NB4 (cell line): ENCODE results near the gene ASGR2.
"Not testable (repeated sequence)": the region's sequence is repeated elsewhere in the genome, so short reads cannot be mapped to it uniquely, and the experiment has no call there.

Experiments
- DNase-seq: peaks from one replicate; pipeline ENCODE4 v3.0.0; 2010; ENCODE audit warnings: low read depth
- H3K4me3 ChIP-seq: one replicate; pipeline ENCODE4 v1.5.1; 2011; ENCODE audit warnings: mild to moderate bottlenecking, low read depth, low read length, moderate library complexity
- MYC ChIP-seq: IDR thresholded peaks from 2 replicates; pipeline ENCODE4 v1.6.1; 2011; ENCODE audit warnings: low read depth, low read length
- POLR2A ChIP-seq: IDR thresholded peaks from 2 replicates; pipeline ENCODE4 v1.6.1; 2011; ENCODE audit warnings: mild to moderate bottlenecking; ENCODE audit not compliant: insufficient read length; ENCODE audit errors: extremely low read depth
- TF ChIP-seq, protein P1 (sequence below): IDR thresholded peaks from one replicate; pipeline ENCODE4 v1.5.1; 2012; ENCODE audit warnings: low read depth, low read length
- TF ChIP-seq, protein P2 (sequence below): IDR thresholded peaks from 2 replicates; pipeline ENCODE4 v1.6.1; 2011; ENCODE audit warnings: low read depth, low read length

The ASGR2 gene, protein sequence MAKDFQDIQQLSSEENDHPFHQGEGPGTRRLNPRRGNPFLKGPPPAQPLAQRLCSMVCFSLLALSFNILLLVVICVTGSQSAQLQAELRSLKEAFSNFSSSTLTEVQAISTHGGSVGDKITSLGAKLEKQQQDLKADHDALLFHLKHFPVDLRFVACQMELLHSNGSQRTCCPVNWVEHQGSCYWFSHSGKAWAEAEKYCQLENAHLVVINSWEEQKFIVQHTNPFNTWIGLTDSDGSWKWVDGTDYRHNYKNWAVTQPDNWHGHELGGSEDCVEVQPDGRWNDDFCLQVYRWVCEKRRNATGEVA

DNA sequence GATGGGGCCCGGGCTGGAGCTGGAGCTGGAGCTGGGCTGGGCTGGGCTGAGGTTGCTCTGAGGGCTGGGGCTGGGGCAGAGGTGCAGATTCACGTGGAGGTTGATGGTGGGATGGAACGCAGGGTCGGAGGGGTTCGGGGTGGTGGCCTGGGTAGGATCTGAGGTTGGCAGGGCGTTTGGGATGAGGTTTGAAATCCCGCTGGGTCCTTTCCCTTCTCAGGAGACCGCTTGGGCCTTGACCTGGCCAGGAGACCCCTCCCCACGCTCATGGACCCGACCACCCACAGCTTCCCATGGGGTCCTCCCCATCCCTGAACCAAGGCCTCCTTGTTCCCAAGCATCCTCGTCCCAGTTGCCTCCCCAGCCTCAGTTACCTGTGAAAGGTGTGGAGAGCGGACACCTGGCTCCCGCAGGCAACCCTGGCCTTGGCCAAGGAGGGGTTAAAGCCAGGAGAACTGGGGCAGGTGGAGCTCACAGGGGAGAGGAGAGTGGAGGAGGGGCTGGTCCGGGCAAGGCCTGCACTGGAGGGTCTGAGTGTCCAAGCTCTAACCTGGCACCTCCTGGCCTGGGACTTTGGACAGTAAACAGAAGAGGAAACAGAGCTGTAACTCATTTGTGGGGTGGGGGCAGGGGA, at the start of gene ASGR2:
ASGR2 (minus strand) TSS at position 582 of the 634 bp plus-strand sequence. CDS start 582 bp downstream, outside the sequence.
- TF ChIP-seq MYC (no peak), POLR2A (no peak)
- TF ChIP-seq, protein P1, sequence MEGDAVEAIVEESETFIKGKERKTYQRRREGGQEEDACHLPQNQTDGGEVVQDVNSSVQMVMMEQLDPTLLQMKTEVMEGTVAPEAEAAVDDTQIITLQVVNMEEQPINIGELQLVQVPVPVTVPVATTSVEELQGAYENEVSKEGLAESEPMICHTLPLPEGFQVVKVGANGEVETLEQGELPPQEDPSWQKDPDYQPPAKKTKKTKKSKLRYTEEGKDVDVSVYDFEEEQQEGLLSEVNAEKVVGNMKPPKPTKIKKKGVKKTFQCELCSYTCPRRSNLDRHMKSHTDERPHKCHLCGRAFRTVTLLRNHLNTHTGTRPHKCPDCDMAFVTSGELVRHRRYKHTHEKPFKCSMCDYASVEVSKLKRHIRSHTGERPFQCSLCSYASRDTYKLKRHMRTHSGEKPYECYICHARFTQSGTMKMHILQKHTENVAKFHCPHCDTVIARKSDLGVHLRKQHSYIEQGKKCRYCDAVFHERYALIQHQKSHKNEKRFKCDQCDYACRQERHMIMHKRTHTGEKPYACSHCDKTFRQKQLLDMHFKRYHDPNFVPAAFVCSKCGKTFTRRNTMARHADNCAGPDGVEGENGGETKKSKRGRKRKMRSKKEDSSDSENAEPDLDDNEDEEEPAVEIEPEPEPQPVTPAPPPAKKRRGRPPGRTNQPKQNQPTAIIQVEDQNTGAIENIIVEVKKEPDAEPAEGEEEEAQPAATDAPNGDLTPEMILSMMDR, result no peak
- TF ChIP-seq, protein P2, sequence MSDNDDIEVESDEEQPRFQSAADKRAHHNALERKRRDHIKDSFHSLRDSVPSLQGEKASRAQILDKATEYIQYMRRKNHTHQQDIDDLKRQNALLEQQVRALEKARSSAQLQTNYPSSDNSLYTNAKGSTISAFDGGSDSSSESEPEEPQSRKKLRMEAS, result no peak
- H3K4me3 ChIP-seq, result peak within 1 kb of the TSS; percentile 35
- DNase-seq, result no peak

DNA sequence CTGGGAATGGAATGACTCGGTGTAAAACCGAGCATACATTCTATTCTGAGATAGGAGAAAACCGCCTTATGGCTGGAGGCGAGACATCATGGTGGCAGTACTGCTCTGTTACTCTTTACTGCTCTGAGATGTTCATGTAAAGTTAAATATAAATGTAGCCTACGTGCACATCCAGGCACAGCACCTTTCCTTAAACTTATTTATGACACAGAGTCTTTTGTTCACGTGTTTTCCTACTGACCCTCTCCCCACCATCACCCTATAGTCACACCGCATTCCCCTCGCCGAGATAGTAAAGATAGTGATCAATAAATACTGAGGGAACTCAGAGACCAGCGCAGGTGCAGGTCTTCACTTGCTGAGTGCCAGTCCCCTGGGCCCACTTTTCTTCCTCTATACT, 44.9 kb upstream of the ASGR2 start:
- not testable (repeated sequence) for DNase-seq, H3K4me3 ChIP-seq

DNA sequence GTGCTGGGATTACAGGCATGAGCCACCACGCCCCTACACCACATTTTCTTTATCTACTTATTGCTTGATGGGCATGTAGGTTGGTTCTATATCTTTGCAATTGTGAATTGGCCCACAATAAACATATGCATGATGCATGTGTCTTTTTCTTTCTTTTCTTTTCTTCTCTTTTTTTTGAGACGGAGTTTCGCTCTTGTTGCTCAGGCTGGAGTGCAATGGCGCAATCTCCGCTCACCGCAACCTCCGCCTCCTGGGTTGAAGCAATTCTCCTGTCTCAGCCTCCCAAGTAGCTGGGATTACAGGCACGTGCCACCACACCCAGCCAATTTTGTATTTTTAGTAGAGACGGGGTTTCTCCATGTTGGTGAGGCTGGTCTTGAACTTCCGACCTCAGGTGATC, 43.8 kb upstream of the ASGR2 start:
- H3K4me3 ChIP-seq, DNase-seq: not testable (repeated sequence)

DNA sequence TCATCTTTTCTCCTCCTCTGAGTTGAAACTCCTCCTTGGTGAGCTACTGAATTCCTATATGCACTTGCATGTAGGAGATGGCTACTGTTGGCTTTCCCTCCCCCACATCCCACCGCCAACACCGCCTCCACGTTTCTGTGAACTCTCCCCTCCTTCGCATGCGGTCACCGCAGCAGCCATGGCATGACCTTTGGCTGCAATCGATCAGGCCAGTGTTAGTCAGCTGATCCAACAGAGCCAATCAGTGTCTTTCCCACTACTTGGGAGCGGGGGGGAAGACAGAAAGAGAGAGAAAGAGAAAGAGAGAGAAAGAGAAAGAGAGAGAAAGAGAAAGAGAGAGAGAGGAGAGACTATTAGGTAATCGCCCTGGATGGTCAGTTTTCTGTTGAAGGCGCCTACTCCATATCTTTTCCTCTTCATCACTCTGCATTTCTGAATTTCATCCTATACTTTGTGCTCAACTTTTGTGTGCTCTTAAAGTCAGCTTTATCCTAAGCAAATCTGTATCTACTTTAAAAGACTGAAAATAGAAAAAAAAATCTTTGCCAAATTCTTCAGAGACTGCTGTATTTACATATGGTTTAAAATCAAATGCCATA, 41.8 kb upstream of the ASGR2 start:
- H3K4me3 ChIP-seq, result no peak overlapping the region
- TF ChIP-seq MYC (no peak), POLR2A (no peak)
- TF ChIP-seq, protein P2, result no peak
- TF ChIP-seq, protein P1, result no peak
- DNase-seq, result no peak

DNA sequence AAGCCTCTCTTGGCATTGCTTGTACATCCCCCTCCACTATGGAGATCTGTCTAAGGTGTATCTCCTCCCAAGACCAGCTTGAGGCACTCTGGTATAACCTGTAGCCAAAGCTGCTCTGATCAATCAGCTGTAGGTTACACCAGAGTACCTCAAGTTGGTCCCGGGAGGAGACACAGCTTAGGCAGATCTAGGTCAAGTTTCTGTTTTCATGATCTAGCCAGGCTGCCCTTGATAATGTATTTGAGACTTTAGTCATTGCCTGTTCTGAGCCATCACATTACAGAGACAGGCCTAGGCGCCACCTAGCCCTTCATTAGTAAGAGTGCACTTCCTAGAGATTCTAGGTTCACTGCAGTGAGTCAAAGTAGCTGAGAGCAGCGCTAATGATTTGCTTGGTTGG, 33.1 kb upstream of the ASGR2 start:
- no peak overlapping the region for H3K4me3 ChIP-seq
- no peak for TF ChIP-seq MYC
- TF ChIP-seq, protein P1, result no peak
- DNase-seq, result no peak

DNA sequence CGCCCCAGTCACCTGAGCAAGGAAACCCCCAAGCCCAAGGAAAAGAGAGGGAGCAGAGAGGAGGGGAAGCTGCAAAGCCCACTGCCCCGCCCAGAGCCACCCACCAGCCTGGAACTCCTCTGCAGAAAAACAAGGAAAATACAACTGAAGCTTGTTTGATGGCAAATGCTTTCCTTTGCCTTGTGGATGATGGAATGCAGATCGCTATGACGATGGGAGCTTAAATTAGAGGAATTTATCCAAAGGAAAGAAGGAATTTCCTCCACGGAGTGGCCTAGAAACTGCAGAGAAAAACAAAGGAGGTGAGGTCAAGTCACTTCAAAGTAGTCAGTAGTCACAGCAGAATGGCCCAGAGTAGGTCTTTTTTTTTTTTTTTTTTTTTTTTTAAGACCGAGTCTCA, 31.5 kb upstream of the ASGR2 start:
- no peak overlapping the region for H3K4me3 ChIP-seq
- DNase-seq, result no peak
- TF ChIP-seq, protein P1, result no peak
- no peak for TF ChIP-seq POLR2A
- TF ChIP-seq MYC, result no peak
- TF ChIP-seq, protein P2, result no peak

DNA sequence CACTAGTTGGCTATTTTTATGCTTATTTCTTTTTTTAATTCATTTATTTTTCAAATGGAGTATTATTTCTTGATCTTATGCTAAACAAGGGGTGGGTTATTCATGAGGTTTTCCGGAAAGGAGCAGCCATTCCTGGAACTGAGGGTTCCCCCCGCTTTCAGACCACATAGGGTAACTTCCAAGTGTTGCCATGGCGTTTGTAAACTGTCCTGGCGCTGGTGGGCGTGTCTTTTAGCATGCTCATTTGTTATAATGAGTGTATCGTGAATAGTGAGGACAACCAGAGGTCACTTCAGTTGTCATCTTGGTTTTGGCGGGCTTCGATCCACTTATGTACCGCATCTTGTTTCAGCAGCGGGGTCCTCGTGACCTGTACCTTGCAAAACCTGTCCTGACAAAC, 29.6 kb upstream of the ASGR2 start:
- TF ChIP-seq MYC (no peak), POLR2A (no peak)
- TF ChIP-seq, protein P1, result no peak
- TF ChIP-seq, protein P2, result no peak
- H3K4me3 ChIP-seq, result no peak overlapping the region
- DNase-seq, result no peak
